Natural killer cell (primary cell): ENCODE data around the gene CYP39A1. TPM values are rescaled to one million over a fixed set of nuclear protein-coding genes. Genes with fewer than 3 reads are reported as not detected.

Source experiments
- ATAC-seq, 3 donors: fragments of 150-1000 bp in 2 of 3; fragments of 200-7000 bp in 1 of 3; cut with Tn5 transposase; 1 replicate in 1 of 3; 2 replicates in 2 of 3; pipeline ENCODE4 v1.10.0; 2021; ENCODE audit warnings: mild to moderate bottlenecking in 2 of 3, moderate library complexity in 2 of 3
- DNase-seq, 2 donors: peaks; one replicate each; pipeline versions ENCODE4 v3.0.0 to v3.0.0-alpha.2; 2013 to 2021; ENCODE audit warnings: mixed read lengths in 1 of 2
- H3K27ac ChIP-seq: one replicate; pipeline ENCODE4 v1.5.1; 2013; ENCODE audit warnings: mild to moderate bottlenecking, low read length
- H3K27me3 ChIP-seq: one replicate; pipeline ENCODE4 v1.6.1; 2013; ENCODE audit warnings: low read length; ENCODE audit not compliant: control insufficient read depth, insufficient read depth
- H3K36me3 ChIP-seq: one replicate; pipeline ENCODE4 v1.6.1; 2013; ENCODE audit warnings: low read length; ENCODE audit not compliant: control insufficient read depth, insufficient read depth
- H3K4me1 ChIP-seq: one replicate; pipeline ENCODE4 v1.6.1; 2013; ENCODE audit warnings: low read length; ENCODE audit not compliant: control insufficient read depth, insufficient read depth
- H3K4me3 ChIP-seq: one replicate; pipeline ENCODE4 v1.5.1; 2013; ENCODE audit warnings: low read length
- H3K9me3 ChIP-seq: one replicate; pipeline ENCODE4 v1.6.1; 2013; ENCODE audit warnings: low read length; ENCODE audit not compliant: control insufficient read depth, insufficient read depth
- H3K27ac Mint-ChIP-seq, 2 donors: one replicate each; pipeline ENCODE4 v1.8.0; 2022; ENCODE audit warnings: mild to moderate bottlenecking in 2 of 2, mixed read lengths in 2 of 2, moderate library complexity in 1 of 2
- H3K27me3 Mint-ChIP-seq, 2 donors: one replicate each; pipeline ENCODE4 v1.8.0; 2022; ENCODE audit warnings: low read depth in 2 of 2, mixed read lengths in 2 of 2
- H3K36me3 Mint-ChIP-seq: one replicate; pipeline ENCODE4 v1.8.0; 2022; ENCODE audit warnings: mixed read lengths
- H3K4me1 Mint-ChIP-seq, 2 donors: one replicate each; pipeline ENCODE4 v1.8.0; 2022; ENCODE audit warnings: mixed read lengths in 2 of 2
- H3K4me3 Mint-ChIP-seq: one replicate; pipeline ENCODE4 v1.8.0; 2022; ENCODE audit warnings: mild to moderate bottlenecking, moderate library complexity, mixed read lengths
- H3K9me3 Mint-ChIP-seq, 2 donors: one replicate each; pipeline ENCODE4 v1.8.0; 2022; ENCODE audit warnings: mixed read lengths in 2 of 2
- WGBS: methylation state at CpG from one replicate; pipeline ENCODE4 v1.1.7; 2013; ENCODE audit warnings: missing lambda C conversion rate; ENCODE audit not compliant: insufficient coverage; 5-methylcytosine and 5-hydroxymethylcytosine counted together
- intact Hi-C: fragments of 100-400 bp; cut with micrococcal nuclease; formaldehyde crosslinking; loops from one replicate; pipeline ENCODE4 v1.14.2; 2022
- total RNA-seq, 4 donors: library from RNA; stranded (reverse); fragments of 120-200 nt in 1 of 4; gene quantifications; one replicate each; pipeline versions ENCODE4 v1.2.3 to v1.2.4, GENCODE V29; 2013 to 2022
- TF ChIP-seq, protein P1 (sequence below): fragments of 200-600 bp; IDR thresholded peaks from one replicate; pipeline ENCODE4 v1.8.0; 2022; ENCODE audit warnings: antibody characterized with exemption

Gene CYP39A1
- total RNA-seq, 3 donors from 2014 or later (not counting 1 experiment from before 2014, with no cell fraction given), result not detected

GRCh38 chr6:46688117-46688965 is 35.7 kb upstream of the CYP39A1 start:
- H3K36me3 Mint-ChIP-seq, result no peaks in the 10 kb centered on the region
- intact Hi-C loops, result no loop called here
- no peak overlapping the region for H3K27ac Mint-ChIP-seq
- H3K4me3 Mint-ChIP-seq, result no peak overlapping the region
- Histone ChIP-seq H3K4me1 (no peaks in the 10 kb centered on the region), H3K9me3 (no peaks in the 10 kb centered on the region), H3K27ac (no peak overlapping the region), H3K36me3 (no peaks in the 10 kb centered on the region), H3K27me3 (no peaks in the 10 kb centered on the region), H3K4me3 (no peak overlapping the region)
- 94% methylated on average over 85 of the region's 85 CpGs for WGBS
- H3K9me3 Mint-ChIP-seq, result no peaks in the 10 kb centered on the region
- DNase-seq (no peak), ATAC-seq (no peak)
- TF ChIP-seq, protein P1, sequence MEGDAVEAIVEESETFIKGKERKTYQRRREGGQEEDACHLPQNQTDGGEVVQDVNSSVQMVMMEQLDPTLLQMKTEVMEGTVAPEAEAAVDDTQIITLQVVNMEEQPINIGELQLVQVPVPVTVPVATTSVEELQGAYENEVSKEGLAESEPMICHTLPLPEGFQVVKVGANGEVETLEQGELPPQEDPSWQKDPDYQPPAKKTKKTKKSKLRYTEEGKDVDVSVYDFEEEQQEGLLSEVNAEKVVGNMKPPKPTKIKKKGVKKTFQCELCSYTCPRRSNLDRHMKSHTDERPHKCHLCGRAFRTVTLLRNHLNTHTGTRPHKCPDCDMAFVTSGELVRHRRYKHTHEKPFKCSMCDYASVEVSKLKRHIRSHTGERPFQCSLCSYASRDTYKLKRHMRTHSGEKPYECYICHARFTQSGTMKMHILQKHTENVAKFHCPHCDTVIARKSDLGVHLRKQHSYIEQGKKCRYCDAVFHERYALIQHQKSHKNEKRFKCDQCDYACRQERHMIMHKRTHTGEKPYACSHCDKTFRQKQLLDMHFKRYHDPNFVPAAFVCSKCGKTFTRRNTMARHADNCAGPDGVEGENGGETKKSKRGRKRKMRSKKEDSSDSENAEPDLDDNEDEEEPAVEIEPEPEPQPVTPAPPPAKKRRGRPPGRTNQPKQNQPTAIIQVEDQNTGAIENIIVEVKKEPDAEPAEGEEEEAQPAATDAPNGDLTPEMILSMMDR, result no peak
- H3K27me3 Mint-ChIP-seq, result peaks cover 7 to 24% of the 10 kb centered on the region in 2 donors
- H3K4me1 Mint-ChIP-seq, result no peaks in the 10 kb centered on the region

DNA sequence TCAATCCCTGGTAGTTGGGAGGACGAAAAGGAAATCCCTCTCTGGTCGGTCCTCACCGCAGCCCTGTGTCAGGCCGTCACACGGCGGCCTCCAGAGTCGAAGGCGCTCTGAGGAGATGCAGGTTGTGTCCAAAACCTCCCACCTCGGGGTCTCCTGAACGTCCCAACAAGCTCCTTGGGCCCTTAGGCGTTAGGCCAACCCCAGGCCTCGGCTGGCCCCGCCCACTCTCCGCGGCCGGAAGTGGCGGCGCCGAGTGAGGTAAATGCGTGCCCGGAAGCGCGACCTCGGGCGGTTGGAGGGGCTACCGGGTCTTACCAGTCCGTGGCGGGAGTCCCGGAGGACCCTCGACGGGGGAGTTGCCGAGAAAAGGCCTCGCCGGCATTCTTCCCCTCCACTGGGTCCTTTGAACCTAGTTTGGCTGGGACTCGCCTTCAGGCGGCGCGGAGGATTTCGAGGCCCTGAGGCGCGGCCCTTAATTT is 35.0 kb upstream of the CYP39A1 start, which contains the start of gene TDRD6:
Gene TDRD6 (plus strand): TSS at position 267 of the 479 bp plus-strand sequence. CDS start 244 bp downstream, outside the sequence.
- Mint-ChIP-seq H3K4me3 (no peak within 1 kb of the TSS), H3K27me3 (peaks cover 7 to 24% of the 10 kb centered on the region in 2 donors), H3K4me1 (no peaks in the 10 kb centered on the region), H3K36me3 (no peaks in the 10 kb centered on the region), H3K27ac (no peak within 1 kb of the TSS), H3K9me3 (no peaks in the 10 kb centered on the region)
- TF ChIP-seq, protein P1, result no peak
- no peaks in the 10 kb centered on the region for H3K4me1 ChIP-seq
- no peak for ATAC-seq
- H3K4me3 ChIP-seq, result no peak within 1 kb of the TSS
- no peak for DNase-seq
- H3K36me3 ChIP-seq, result no peaks in the 10 kb centered on the region
- no peak within 1 kb of the TSS for H3K27ac ChIP-seq
- intact Hi-C loops, result no loop called here
- H3K9me3 ChIP-seq, result no peaks in the 10 kb centered on the region
- H3K27me3 ChIP-seq, result no peaks in the 10 kb centered on the region
- 95% methylated on average over 41 of the region's 41 CpGs for WGBS

DNA sequence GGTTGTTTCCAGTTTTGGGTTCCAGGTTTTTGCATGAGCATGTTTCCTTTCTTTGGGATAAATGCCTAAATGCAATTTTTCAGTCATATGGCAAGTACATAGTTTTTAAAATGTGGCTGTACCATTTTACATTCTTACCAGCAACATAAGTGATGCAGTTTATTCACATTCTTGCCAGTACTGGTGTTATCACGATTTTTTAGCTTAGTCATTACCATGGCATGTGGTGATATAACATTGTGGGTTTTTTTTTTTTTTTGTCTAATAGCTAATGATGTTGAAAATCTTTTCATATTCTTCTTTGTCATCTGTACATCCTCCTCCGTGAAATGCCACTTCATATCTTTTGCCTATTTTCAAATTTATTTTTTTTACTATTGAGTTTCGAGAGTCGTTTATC is 32.2 kb upstream of the CYP39A1 start:
- no peak overlapping the region for H3K4me3 ChIP-seq
- no peaks in the 10 kb centered on the region for H3K9me3 ChIP-seq
- TF ChIP-seq, protein P1, result no peak
- H3K4me1 ChIP-seq, result no peaks in the 10 kb centered on the region
- no peak for ATAC-seq
- Mint-ChIP-seq H3K4me3 (no peak overlapping the region), H3K4me1 (no peaks in the 10 kb centered on the region), H3K27ac (no peak overlapping the region), H3K36me3 (no peaks in the 10 kb centered on the region), H3K27me3 (peaks cover 13 to 20% of the 10 kb centered on the region in 2 donors), H3K9me3 (no peaks in the 10 kb centered on the region)
- no peak for DNase-seq
- H3K36me3 ChIP-seq, result no peaks in the 10 kb centered on the region
- 80% methylated on average over 1 of the region's 4 CpGs for WGBS
- intact Hi-C loops, result no loop called here
- no peak overlapping the region for H3K27ac ChIP-seq
- no peaks in the 10 kb centered on the region for H3K27me3 ChIP-seq
